Astrocyte (in vitro differentiated cells and primary cell): ENCODE data around the gene EPHA2. TPM values are rescaled to one million over a fixed set of nuclear protein-coding genes. Genes with fewer than 3 reads are reported as not detected.

ENCODE experiments used
- DNase-seq: peaks from one replicate; pipeline ENCODE4 v3.0.0-alpha.2; 2010; ENCODE audit warnings: low read depth
- FAIRE-seq: peaks from 2 replicates; lab custom pipeline; 2011; peaks lifted over from hg19 to GRCh38; lab: Jason Lieb, UNC
- H2AFZ ChIP-seq: 2 replicates; pipeline ENCODE4 v1.6.0; 2012; ENCODE audit warnings: low read depth, low read length, inconsistent platforms
- H3K27ac ChIP-seq: 2 replicates; pipeline ENCODE4 v1.5.1; 2011; ENCODE audit warnings: low read depth, low read length, inconsistent platforms
- H3K27me3 ChIP-seq: 2 replicates; pipeline ENCODE4 v1.6.0; 2011; ENCODE audit warnings: low read length, inconsistent platforms; ENCODE audit not compliant: insufficient read depth
- H3K36me3 ChIP-seq: 2 replicates; pipeline ENCODE4 v1.5.1; 2011; ENCODE audit warnings: low read length, inconsistent platforms; ENCODE audit not compliant: insufficient read depth
- H3K4me1 ChIP-seq: 2 replicates; pipeline ENCODE4 v1.5.1; 2011; ENCODE audit warnings: low read length, inconsistent platforms; ENCODE audit not compliant: insufficient read depth
- H3K4me2 ChIP-seq: 2 replicates; pipeline ENCODE4 v1.6.0; 2012; ENCODE audit warnings: low read length, inconsistent platforms
- H3K4me3 ChIP-seq: 2 replicates; pipeline ENCODE4 v1.5.1; 2011; ENCODE audit warnings: low read depth, mild to moderate bottlenecking, low read length, inconsistent platforms; ENCODE audit not compliant: insufficient read depth
- H3K79me2 ChIP-seq: 2 replicates; pipeline ENCODE4 v1.6.0; 2012; ENCODE audit warnings: mild to moderate bottlenecking, low read length, inconsistent platforms; ENCODE audit not compliant: insufficient read depth
- H3K9ac ChIP-seq: 2 replicates; pipeline ENCODE4 v1.6.0; 2012; ENCODE audit warnings: mild to moderate bottlenecking, low read length, inconsistent platforms
- H3K9me3 ChIP-seq: 2 replicates; pipeline ENCODE4 v1.5.1; 2012; ENCODE audit warnings: low read depth, mild to moderate bottlenecking, low read length, inconsistent platforms; ENCODE audit not compliant: insufficient read depth
- H4K20me1 ChIP-seq: 2 replicates; pipeline ENCODE4 v1.6.0; 2012; ENCODE audit warnings: low read length, inconsistent platforms; ENCODE audit not compliant: insufficient read depth
- H3K27ac Mint-ChIP-seq: one replicate; pipeline ENCODE4 v1.8.0; 2021; ENCODE audit warnings: mild to moderate bottlenecking, mixed read lengths; ENCODE audit not compliant: unreplicated experiment
- H3K27me3 Mint-ChIP-seq: one replicate; pipeline ENCODE4 v1.8.0; 2021; ENCODE audit warnings: low read depth, mixed read lengths; ENCODE audit not compliant: unreplicated experiment
- H3K36me3 Mint-ChIP-seq: one replicate; pipeline ENCODE4 v1.8.0; 2021; ENCODE audit warnings: low read depth, mixed read lengths; ENCODE audit not compliant: unreplicated experiment
- H3K4me1 Mint-ChIP-seq: one replicate; pipeline ENCODE4 v1.8.0; 2021; ENCODE audit warnings: low read depth, mixed read lengths; ENCODE audit not compliant: unreplicated experiment
- H3K4me3 Mint-ChIP-seq: one replicate; pipeline ENCODE4 v1.8.0; 2021; ENCODE audit warnings: mild to moderate bottlenecking, moderate library complexity, mixed read lengths; ENCODE audit not compliant: unreplicated experiment
- H3K9me3 Mint-ChIP-seq: one replicate; pipeline ENCODE4 v1.8.0; 2021; ENCODE audit warnings: mild to moderate bottlenecking, mixed read lengths; ENCODE audit not compliant: unreplicated experiment
- CTCF ChIP-seq: IDR thresholded peaks from 2 replicates; pipeline ENCODE4 v1.5.1; 2011; ENCODE audit warnings: low read depth, mild to moderate bottlenecking, inconsistent platforms, low read length, moderate library complexity; ENCODE audit not compliant: insufficient read depth
- EZH2 ChIP-seq: IDR thresholded peaks from 2 replicates; pipeline ENCODE4 v1.6.1; 2012; ENCODE audit warnings: mild to moderate bottlenecking, low read length, inconsistent platforms; ENCODE audit not compliant: insufficient read depth
- total RNA-seq: library from RNA; stranded (reverse); gene quantifications from 2 replicates; pipeline ENCODE4 v1.2.1, GENCODE V29; 2021

EPHA2 gene
- total RNA-seq, 1 donor from 2014 or later = 140 TPM

GRCh38 chr1:16117936-16118335 is 37.9 kb downstream of the EPHA2 start:
- H3K9me3 Mint-ChIP-seq = no peaks in the 10 kb centered on the region
- TF ChIP-seq EZH2 = no peak
- TF ChIP-seq CTCF = no peak
- Histone ChIP-seq H3K9me3 (no peaks in the 10 kb centered on the region), H3K36me3 (no peaks in the 10 kb centered on the region), H3K9ac (no peak overlapping the region), H2AFZ (no peak overlapping the region), H3K4me3 (no peak overlapping the region), H3K4me1 (peaks cover 25% of the 10 kb centered on the region), H4K20me1 (peaks cover 13% of the 10 kb centered on the region), H3K79me2 (no peaks in the 10 kb centered on the region), H3K4me2 (no peak overlapping the region), H3K27me3 (no peaks in the 10 kb centered on the region), H3K27ac (no peak overlapping the region)
- peaks cover 9% of the 10 kb centered on the region for H3K36me3 Mint-ChIP-seq
- H3K27me3 Mint-ChIP-seq = no peaks in the 10 kb centered on the region
- no peak overlapping the region for H3K4me3 Mint-ChIP-seq
- FAIRE-seq = no peak
- DNase-seq = no peak
- peaks cover 32% of the 10 kb centered on the region for H3K4me1 Mint-ChIP-seq
- no peak overlapping the region for H3K27ac Mint-ChIP-seq

- H3K4me1 Mint-ChIP-seq = peaks cover 30% of the 10 kb centered on the region
- Histone ChIP-seq H3K9me3 (no peaks in the 10 kb centered on the region), H3K9ac (no peak overlapping the region), H3K79me2 (no peaks in the 10 kb centered on the region), H3K27me3 (no peaks in the 10 kb centered on the region), H2AFZ (no peak overlapping the region), H3K4me3 (no peak overlapping the region), H3K27ac (no peak overlapping the region), H3K36me3 (no peaks in the 10 kb centered on the region), H3K4me2 (no peak overlapping the region), H4K20me1 (peaks cover 7% of the 10 kb centered on the region), H3K4me1 (peaks cover 25% of the 10 kb centered on the region)
- DNase-seq (peak; percentile 68), FAIRE-seq (no peak)
- no peaks in the 10 kb centered on the region for H3K27me3 Mint-ChIP-seq
- no peaks in the 10 kb centered on the region for H3K9me3 Mint-ChIP-seq
- TF ChIP-seq EZH2 (no peak), CTCF (no peak)
- H3K4me3 Mint-ChIP-seq = no peak overlapping the region
- H3K27ac Mint-ChIP-seq = peak overlapping the region; percentile 56
- H3K36me3 Mint-ChIP-seq = peaks cover 5% of the 10 kb centered on the region
These were observed 38.5 kb downstream of the EPHA2 start for GRCh38 chr1:16117369-16117768.

- H3K36me3 ChIP-seq = no peaks in the 10 kb centered on the region
- no peak for DNase-seq
- peaks cover 29% of the 10 kb centered on the region for H3K4me1 ChIP-seq
- no peak overlapping the region for H3K4me2 ChIP-seq
- H2AFZ ChIP-seq = no peak overlapping the region
- no peak overlapping the region for H3K9ac ChIP-seq
- Mint-ChIP-seq H3K9me3 (no peaks in the 10 kb centered on the region), H3K4me3 (no peak overlapping the region), H3K27me3 (no peaks in the 10 kb centered on the region), H3K27ac (peak overlapping the region; percentile 19), H3K36me3 (peaks cover 5% of the 10 kb centered on the region), H3K4me1 (peaks cover 31% of the 10 kb centered on the region)
- no peaks in the 10 kb centered on the region for H3K27me3 ChIP-seq
- no peak overlapping the region for H3K4me3 ChIP-seq
- H3K9me3 ChIP-seq = no peaks in the 10 kb centered on the region
- no peak for FAIRE-seq
- no peaks in the 10 kb centered on the region for H3K79me2 ChIP-seq
- TF ChIP-seq EZH2 (no peak), CTCF (no peak)
- no peak overlapping the region for H3K27ac ChIP-seq
- H4K20me1 ChIP-seq = no peaks in the 10 kb centered on the region
These were observed 39.2 kb downstream of the EPHA2 start for GRCh38 chr1:16116625-16117024.
